ENCODE results near the gene AGRP.

AGRP gene

GRCh38 chr16:67445441-67445912 is 37.9 kb downstream of the AGRP start:
- no peak for DNase-seq (ENCODE audit: low read depth)

DNA sequence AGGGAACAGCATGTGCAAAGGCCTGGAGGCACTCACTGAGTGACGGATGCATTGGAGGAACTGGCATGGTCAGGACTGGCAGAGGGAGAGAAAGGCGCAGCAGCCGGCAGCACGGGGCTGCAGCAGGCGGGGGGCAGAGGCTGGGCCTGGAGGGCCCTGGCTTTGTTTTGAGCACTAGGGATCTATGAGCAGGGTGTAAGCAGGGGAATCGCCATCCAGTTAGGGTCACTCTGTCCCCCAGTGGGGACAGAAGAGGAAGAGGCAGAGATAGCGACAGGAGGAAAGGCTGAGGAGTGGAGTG is 38.3 kb downstream of the AGRP start:
- no peak for DNase-seq (ENCODE audit: low read depth)

GRCh38 chr16:67444259-67445125 is 38.9 kb downstream of the AGRP start:
- DNase-seq (ENCODE audit: low read depth): no peak

- DNase-seq (ENCODE audit: low read depth): no peak
These were observed 40.1 kb downstream of the AGRP start for GRCh38 chr16:67443265-67443664.

- DNase-seq (ENCODE audit: low read depth): no peak
These were observed 40.6 kb downstream of the AGRP start for GRCh38 chr16:67442581-67443255.

DNA sequence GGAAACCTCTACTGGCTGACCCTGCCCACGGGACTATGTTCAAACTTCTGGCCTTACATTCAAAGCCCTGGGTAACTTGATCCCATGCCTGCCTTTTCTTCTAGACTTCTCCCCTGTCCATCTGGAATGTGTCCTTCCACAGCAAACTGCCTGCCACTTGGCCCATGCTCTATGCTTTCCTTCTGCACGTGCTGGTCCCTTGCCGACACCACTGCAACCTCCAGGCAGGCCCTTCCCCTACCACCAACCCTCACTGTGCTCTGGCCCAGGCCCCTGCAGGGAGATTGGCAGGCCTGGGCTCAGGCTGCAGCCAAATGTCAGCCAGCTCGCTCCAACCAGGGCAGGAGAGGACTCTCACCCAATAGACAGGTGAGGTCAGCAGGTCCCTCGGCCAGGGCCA is 41.4 kb downstream of the AGRP start:
- no peak for DNase-seq (ENCODE audit: low read depth)

DNA sequence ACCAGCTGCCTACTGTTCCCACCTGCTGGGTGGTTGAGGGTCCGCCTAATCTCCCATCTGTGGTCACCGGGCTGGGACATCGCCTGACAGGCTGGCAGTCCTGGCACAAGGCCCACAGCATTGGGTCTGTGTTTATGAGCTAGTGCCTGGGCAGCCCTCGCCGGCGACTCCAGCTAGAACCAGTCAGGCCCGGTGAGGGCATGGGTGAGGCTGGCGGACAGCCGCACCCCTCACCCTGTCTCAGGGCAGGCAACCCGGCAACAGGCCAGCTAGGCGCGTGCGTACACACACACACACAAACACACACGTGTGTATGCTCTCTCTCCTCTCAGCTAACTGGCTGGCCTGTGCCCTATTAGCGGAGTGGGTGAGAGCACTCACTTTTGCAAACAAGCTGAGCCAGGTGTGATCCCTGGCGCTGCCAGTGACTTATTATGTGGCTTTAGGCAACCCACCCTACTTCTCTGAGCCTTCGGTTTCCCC is 42.0 kb downstream of the AGRP start:
- DNase-seq (ENCODE audit: low read depth): no peak

DNA sequence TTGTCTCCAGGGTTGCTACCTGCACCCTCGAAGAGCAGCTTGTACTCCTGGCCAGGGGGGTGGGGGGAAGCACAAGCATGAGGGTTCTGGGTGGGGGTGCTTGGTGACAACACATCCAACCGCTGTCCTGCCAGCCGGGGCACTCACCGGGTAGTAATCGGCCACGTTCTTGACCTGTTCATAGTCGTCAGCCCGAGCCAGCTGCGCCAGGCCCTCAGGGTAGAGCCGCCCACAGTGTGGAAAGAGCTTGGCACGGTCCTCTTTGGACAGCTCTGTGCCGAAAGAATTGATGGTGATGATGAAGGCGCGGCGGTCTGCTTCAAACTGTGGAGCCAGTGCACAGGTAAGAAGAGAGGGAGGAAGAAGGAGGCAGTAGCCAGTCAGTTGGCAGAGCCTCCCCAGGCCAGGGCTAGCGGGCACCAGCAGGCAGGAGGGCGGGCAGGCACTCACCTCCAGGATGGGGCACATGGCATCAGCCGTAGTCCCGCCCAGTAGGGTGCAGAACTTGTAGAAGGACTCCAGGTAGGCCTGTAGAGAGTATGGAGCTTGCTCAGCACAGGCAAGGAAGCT is 44.4 kb downstream of the AGRP start:
- no peak for DNase-seq (ENCODE audit: low read depth)

- DNase-seq (ENCODE audit: low read depth): no peak
These were observed 45.1 kb downstream of the AGRP start for GRCh38 chr16:67438098-67438791.

- DNase-seq (ENCODE audit: low read depth): no peak
These were observed 45.8 kb downstream of the AGRP start for GRCh38 chr16:67437513-67437912.

DNA sequence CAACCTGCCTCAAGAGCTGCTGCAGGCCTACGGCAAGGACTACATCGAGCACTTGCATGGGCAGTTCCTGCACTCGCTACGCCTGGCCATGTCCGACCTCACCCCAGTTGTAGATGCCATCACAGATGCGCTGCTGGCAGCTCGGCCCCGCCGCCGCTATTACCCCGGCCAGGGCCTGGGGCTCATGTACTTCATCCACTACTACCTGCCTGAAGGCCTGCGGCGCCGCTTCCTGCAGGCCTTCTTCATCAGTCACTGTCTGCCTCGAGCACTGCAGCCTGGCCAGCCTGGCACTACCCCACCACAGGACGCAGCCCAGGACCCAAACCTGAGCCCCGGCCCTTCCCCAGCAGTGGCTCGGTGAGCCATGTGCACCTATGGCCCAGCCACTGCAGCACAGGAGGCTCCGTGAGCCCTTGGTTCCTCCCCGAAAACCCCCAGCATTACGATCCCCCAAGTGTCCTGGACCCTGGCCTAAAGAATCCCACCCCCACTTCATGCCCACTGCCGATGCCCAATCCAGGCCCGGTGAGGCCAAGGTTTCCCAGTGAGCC is 46.6 kb downstream of the AGRP start:
- DNase-seq (ENCODE audit: low read depth): no peak

GRCh38 chr16:67435758-67436164 is 47.6 kb downstream of the AGRP start:
- DNase-seq (ENCODE audit: low read depth): no peak

GRCh38 chr16:67433131-67433719 is 50.1 kb downstream of the AGRP start:
- DNase-seq (ENCODE audit: low read depth): no peak
